ENCODE results near the gene MAPK12. TPM values are rescaled to one million over a fixed set of nuclear protein-coding genes. Genes with fewer than 3 reads are reported as not detected.

Gene MAPK12
- total and polyA plus RNA-seq, 2 donors (not counting 3 experiments of a cell fraction or from before 2014, with no cell fraction given), result 72.3 to 86.8 TPM

- Histone ChIP-seq H3K4me3 (replicated peaks in 1 of 3; ENCODE audit: insufficient read depth in 1 of 3, low read depth in 1 of 3, low read length in 3 of 3) (no peak overlapping the region), H3K4me2 (ENCODE audit: insufficient read depth, low read length) (no peak overlapping the region), H4K20me1 (replicated peaks; ENCODE audit: control insufficient read depth, extremely low read depth, insufficient read depth, low read length) (no peaks in the 10 kb centered on the region), H3K9me3 (replicated peaks; ENCODE audit: control insufficient read depth, insufficient read depth, low read length) (no peaks in the 10 kb centered on the region), H3K27me3 (ENCODE audit: control insufficient read depth in 2 of 2, insufficient read depth in 2 of 2, low read length in 2 of 2) (no peaks in the 10 kb centered on the region), H3K4me1 (ENCODE audit: control insufficient read depth, extremely low read depth, insufficient read depth, low read length) (peaks cover 25% of the 10 kb centered on the region), H3K9me1 (replicated peaks; ENCODE audit: control insufficient read depth, extremely low read depth, insufficient read depth, low read length) (no peaks in the 10 kb centered on the region), H3K36me3 (ENCODE audit: control insufficient read depth in 2 of 2, extremely low read depth in 1 of 2, insufficient read depth in 2 of 2, low read length in 2 of 2) (peaks cover 0 to 4% of the 10 kb centered on the region in 2 experiments), H3K79me2 (ENCODE audit: control insufficient read depth, insufficient read depth, low read length) (peaks cover 84% of the 10 kb centered on the region), H2AFZ (ENCODE audit: low read depth, low read length) (no peak overlapping the region), H3K27ac (ENCODE audit: insufficient read depth, low read depth, low read length) (no peak overlapping the region), H3K9ac (replicated peaks; ENCODE audit: extremely low read depth, insufficient read depth, low read length) (no peak overlapping the region)
- ChIA-PET CTCF (no interaction called here), POLR2A (no interaction called here)
- no peak for FAIRE-seq
- TF ChIP-seq FOS (IDR thresholded peaks at IDR 0.05; ENCODE audit: borderline replicate concordance, insufficient read depth, low read length), result no peak
- TF ChIP-seq MAX (IDR thresholded peaks at IDR 0.05; ENCODE audit: insufficient read depth, insufficient read length), result no peak
- TF ChIP-seq CTCF (IDR thresholded peaks at IDR 0.05; ENCODE audit: extremely low read depth in 1 of 2, insufficient read depth in 1 of 2, low read depth in 1 of 2, low read length in 2 of 2), result no peak
- no peak for TF ChIP-seq MYC (IDR thresholded peaks at IDR 0.05; ENCODE audit: low read depth, low read length)
- no peak for TF ChIP-seq POLR2AphosphoS5 (IDR thresholded peaks at IDR 0.05; ENCODE audit: insufficient read depth, low read depth, low read length)
- TF ChIP-seq JUN (IDR thresholded peaks at IDR 0.05; ENCODE audit: borderline replicate concordance, insufficient read depth, insufficient read length, low read depth), result no peak
- TF ChIP-seq EZH2 (IDR thresholded peaks at IDR 0.05; ENCODE audit: borderline replicate concordance, low read depth, low read length, severe bottlenecking), result no peak
- TF ChIP-seq POLR2A (IDR thresholded peaks at IDR 0.05; ENCODE audit: low read depth, low read length), result no peak
- TF ChIP-seq GATA2 (IDR thresholded peaks at IDR 0.05; ENCODE audit: insufficient read depth, insufficient read length, low read depth, low read length), result no peak
- BruUV-seq (replicated peaks), result no TSS peak
- intact Hi-C loops (cut with micrococcal nuclease), result no loop called here
- no peak for DNase-seq (ENCODE audit: low read depth, low spot score)
- dilution Hi-C loops (cut with MboI; ENCODE audit: extremely low pct_ligation_motif_present, low sequenced_read_pairs), result no loop called here
These were observed 36.2 kb upstream of the MAPK12 start for GRCh38 chr22:50297510-50298265.

All from endothelial cell of umbilical vein (primary cell).